GM18511 (cell line): ENCODE results near the gene COMMD9.

Experiments
- ATAC-seq: cut with Tn5 transposase; IDR thresholded peaks from one replicate; pipeline ENCODE4 v1.9.1; 2021; ENCODE audit warnings: mild to moderate bottlenecking, moderate library complexity; ENCODE audit not compliant: unreplicated experiment

Gene COMMD9

GRCh38 chr11:36228689-36229088, 60.5 kb downstream of the COMMD9 start:
- ATAC-seq: no peak

GRCh38 chr11:36227044-36227443, 62.2 kb downstream of the COMMD9 start:
- ATAC-seq: no peak

GRCh38 chr11:36224209-36224882, 64.9 kb downstream of the COMMD9 start:
- no peak for ATAC-seq

GRCh38 chr11:36222831-36223635, 66.2 kb downstream of the COMMD9 start:
- ATAC-seq: no peak
